Measurements from ENCODE around the gene TMEM244.

GRCh38 chr6:129886401-129887155 lies 25.5 kb upstream of the TMEM244 start:
- TF ChIP-seq, protein P1, sequence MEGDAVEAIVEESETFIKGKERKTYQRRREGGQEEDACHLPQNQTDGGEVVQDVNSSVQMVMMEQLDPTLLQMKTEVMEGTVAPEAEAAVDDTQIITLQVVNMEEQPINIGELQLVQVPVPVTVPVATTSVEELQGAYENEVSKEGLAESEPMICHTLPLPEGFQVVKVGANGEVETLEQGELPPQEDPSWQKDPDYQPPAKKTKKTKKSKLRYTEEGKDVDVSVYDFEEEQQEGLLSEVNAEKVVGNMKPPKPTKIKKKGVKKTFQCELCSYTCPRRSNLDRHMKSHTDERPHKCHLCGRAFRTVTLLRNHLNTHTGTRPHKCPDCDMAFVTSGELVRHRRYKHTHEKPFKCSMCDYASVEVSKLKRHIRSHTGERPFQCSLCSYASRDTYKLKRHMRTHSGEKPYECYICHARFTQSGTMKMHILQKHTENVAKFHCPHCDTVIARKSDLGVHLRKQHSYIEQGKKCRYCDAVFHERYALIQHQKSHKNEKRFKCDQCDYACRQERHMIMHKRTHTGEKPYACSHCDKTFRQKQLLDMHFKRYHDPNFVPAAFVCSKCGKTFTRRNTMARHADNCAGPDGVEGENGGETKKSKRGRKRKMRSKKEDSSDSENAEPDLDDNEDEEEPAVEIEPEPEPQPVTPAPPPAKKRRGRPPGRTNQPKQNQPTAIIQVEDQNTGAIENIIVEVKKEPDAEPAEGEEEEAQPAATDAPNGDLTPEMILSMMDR (IDR thresholded peaks at IDR 0.05), result no peak
- TF ChIP-seq EP300 (IDR thresholded peaks at IDR 0.05), result no peak
- no peak for TF ChIP-seq POLR2AphosphoS5 (IDR thresholded peaks at IDR 0.05)
- no peak for TF ChIP-seq POLR2A (IDR thresholded peaks at IDR 0.05)

All from stomach (tissue), 4 donors.